ENCODE measurements around the gene RAB3GAP1.
"Not testable (repeated sequence)": the region's sequence is repeated elsewhere in the genome, so short reads cannot be mapped to it uniquely, and the experiment has no call there.

Gene RAB3GAP1

GRCh38 chr2:135066710-135067109 lies 14.6 kb downstream of the RAB3GAP1 start:
- DNase-seq (ENCODE audit: low read depth): no peak
- in situ Hi-C loops (cut with HindIII; ENCODE audit: low sequenced_read_pairs): no loop called here
- no peak overlapping the region for H3K4me3 ChIP-seq (ENCODE audit: low read depth, low read length)
- no peak for TF ChIP-seq CTCF (IDR thresholded peaks at IDR 0.05; ENCODE audit: low read depth, low read length, missing control alignments)

- H3K4me3 ChIP-seq (ENCODE audit: low read depth, low read length): no peak overlapping the region
- in situ Hi-C loops (cut with HindIII; ENCODE audit: low sequenced_read_pairs): no loop called here
- TF ChIP-seq CTCF (IDR thresholded peaks at IDR 0.05; ENCODE audit: low read depth, low read length, missing control alignments): no peak
- DNase-seq (ENCODE audit: low read depth): no peak
Measured at GRCh38 chr2:135072125-135072997, 20.3 kb downstream of the RAB3GAP1 start.

- H3K4me3 ChIP-seq (ENCODE audit: low read depth, low read length): no peak overlapping the region
- in situ Hi-C loops (cut with HindIII; ENCODE audit: low sequenced_read_pairs): no loop called here
- TF ChIP-seq CTCF (IDR thresholded peaks at IDR 0.05; ENCODE audit: low read depth, low read length, missing control alignments): no peak
- DNase-seq (ENCODE audit: low read depth): no peak
Measured at GRCh38 chr2:135074216-135074615, 22.1 kb downstream of the RAB3GAP1 start.

GRCh38 chr2:135076556-135076955 lies 24.5 kb downstream of the RAB3GAP1 start:
- TF ChIP-seq CTCF (IDR thresholded peaks at IDR 0.05; ENCODE audit: low read depth, low read length, missing control alignments): no peak
- H3K4me3 ChIP-seq (ENCODE audit: low read depth, low read length): no peak overlapping the region
- in situ Hi-C loops (cut with HindIII; ENCODE audit: low sequenced_read_pairs): no loop called here
- DNase-seq (ENCODE audit: low read depth): no peak

GRCh38 chr2:135078417-135078816 lies 26.3 kb downstream of the RAB3GAP1 start:
- no peak for DNase-seq (ENCODE audit: low read depth)
- TF ChIP-seq CTCF (IDR thresholded peaks at IDR 0.05; ENCODE audit: low read depth, low read length, missing control alignments): no peak
- in situ Hi-C loops (cut with HindIII; ENCODE audit: low sequenced_read_pairs): no loop called here
- H3K4me3 ChIP-seq (ENCODE audit: low read depth, low read length): no peak overlapping the region

GRCh38 chr2:135086222-135086621 lies 34.1 kb downstream of the RAB3GAP1 start:
- no peak for TF ChIP-seq CTCF (IDR thresholded peaks at IDR 0.05; ENCODE audit: low read depth, low read length, missing control alignments)

GRCh38 chr2:135089597-135089996 lies 37.5 kb downstream of the RAB3GAP1 start:
- in situ Hi-C loops (cut with HindIII; ENCODE audit: low sequenced_read_pairs); H3K4me3 ChIP-seq (ENCODE audit: low read depth, low read length); DNase-seq (ENCODE audit: low read depth): not testable (repeated sequence)

More at GRCh38 chr2:135086222-135086621, 34.1 kb downstream of the RAB3GAP1 start:
- no peak for DNase-seq (ENCODE audit: low read depth)
- in situ Hi-C loops (cut with HindIII; ENCODE audit: low sequenced_read_pairs): no loop called here
- H3K4me3 ChIP-seq (ENCODE audit: low read depth, low read length): no peak overlapping the region
